GM15510 (cell line): Measurements from ENCODE around the gene MTERF1.

Experiments
- POLR2A ChIP-seq: IDR thresholded peaks from 3 replicates; pipeline ENCODE4 v1.6.1; 2011; ENCODE audit warnings: borderline replicate concordance; ENCODE audit not compliant: insufficient read length; ENCODE audit errors: extremely low read depth

Gene MTERF1

DNA sequence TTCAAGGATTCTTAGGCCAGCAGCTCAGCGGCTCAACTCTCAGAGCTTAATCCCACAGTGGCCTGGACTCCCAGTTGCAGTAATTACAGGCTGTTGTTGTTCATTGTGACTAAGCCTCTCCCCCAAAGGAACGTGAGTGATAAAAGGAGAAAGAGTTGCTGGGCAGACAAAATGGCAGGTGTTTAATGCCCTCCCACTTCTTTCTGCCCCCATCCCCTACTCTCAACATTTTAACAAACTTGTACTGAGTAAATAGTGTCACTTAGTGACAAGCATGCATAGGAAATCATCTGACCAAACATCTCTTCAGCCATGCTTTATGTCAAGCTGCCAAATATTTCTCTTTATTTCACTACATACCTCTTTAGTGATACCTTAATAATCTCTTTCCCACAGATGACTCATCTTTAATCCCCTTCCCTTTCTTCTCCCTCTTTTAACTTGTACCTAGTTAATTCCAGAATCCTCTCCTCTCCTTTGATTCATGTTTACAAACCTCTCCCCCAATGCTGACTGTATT lies 12.4 kb upstream of the MTERF1 start:
- no peak for TF ChIP-seq POLR2A

DNA sequence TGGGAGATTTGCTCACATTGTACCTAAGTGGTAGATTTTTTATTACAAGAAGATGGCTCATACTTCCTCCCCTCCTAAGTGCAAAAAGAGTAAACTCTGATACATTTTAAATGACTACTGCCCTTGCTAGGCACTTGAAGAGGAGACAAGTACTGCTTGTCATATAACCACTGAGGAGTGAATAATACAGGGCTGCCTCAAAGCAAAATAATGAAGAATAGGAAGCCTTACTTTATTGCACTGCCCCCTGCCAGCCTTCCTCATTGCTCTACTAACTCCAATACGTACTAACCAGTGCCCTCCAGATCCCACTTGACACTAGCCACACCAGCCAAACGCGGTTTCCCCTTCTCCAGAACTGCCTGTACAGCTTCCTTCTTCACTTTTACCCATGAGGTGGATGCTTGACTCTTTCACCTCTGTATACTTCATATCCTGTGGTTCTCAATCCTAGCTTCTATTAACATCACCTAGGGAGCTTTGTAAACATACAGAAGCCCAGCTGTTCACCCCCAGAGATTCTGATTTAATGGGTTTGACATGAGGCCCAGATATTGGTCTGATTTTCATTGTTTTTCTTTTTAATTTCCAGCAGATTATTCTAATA lies 11.7 kb upstream of the MTERF1 start:
- TF ChIP-seq POLR2A = no peak

- no peak for TF ChIP-seq POLR2A
Measured at GRCh38 chr7:91883676-91884362, 3.3 kb upstream of the MTERF1 start.

DNA sequence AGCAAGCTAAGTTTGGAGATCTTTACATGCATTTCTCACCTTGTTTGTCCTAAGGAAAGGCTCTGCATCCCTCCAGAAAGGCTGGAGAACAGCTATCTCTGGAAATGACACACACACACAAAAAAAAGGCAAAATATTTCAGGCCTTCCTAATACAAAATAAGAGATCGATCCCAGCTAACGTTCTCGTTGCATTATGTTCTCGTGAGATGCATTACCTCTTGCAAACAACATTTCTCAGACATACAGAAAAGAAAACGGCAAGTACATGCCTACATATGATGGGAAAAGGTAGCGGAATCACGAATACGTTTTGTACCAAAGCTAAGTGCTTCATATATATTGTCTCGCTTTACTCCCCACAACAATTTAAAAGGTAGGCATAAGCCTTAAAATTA lies 488 bp downstream of the MTERF1 start:
- no peak for TF ChIP-seq POLR2A

DNA sequence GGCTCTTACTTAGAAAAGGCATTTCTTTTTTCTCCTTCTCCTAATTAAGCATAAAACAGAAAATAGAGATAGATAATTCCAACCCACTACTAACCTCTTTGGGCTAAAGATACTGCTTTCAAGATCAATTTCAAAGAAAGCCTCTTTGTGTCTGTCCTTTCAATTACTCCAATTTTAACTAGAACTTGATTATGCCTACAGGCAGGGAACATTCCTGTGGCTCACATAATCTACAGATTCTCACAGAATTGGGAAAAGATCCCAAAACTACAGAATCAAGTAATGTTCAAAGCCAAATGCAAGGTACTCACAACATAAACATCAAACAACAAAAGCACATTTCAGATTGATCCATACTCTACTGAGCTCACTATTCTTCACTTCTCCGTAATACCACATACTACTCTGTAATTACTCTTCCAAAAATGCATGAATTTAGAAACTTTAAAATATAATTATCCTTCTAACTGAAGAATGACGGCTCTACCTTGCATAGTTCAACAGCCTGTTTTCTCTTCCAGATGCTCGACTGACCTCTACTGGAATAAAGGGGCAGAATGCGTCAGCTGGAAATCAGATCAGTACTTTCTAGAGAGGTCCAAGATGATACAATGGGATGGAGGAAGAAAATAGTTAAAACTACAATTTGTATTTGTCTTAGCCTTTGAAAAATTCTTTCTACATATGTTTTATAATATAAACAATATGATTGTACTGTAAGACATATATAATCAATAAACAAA lies 3.9 kb downstream of the MTERF1 start:
- no peak for TF ChIP-seq POLR2A

- no peak for TF ChIP-seq POLR2A
Measured at GRCh38 chr7:91875851-91876250, 4.7 kb downstream of the MTERF1 start.

DNA sequence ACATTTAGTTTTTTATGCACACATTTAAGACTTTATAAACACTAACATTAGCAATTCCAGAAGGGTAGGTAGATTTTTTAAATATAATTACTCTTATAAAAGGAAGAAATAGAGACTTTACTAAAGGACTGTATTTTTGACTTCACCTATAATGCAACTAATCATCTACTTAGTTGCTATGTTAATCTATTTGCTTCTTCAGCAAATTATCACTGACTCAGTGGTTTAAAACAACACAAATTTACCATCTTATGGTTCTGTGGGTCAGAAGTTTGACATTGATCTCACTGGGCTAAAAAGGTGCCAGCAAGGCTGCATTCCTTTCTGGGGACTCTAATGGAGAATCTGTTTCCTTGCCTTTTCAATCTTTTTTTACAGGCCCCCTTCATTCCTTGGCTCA lies 7.6 kb downstream of the MTERF1 start:
- TF ChIP-seq POLR2A = no peak

DNA sequence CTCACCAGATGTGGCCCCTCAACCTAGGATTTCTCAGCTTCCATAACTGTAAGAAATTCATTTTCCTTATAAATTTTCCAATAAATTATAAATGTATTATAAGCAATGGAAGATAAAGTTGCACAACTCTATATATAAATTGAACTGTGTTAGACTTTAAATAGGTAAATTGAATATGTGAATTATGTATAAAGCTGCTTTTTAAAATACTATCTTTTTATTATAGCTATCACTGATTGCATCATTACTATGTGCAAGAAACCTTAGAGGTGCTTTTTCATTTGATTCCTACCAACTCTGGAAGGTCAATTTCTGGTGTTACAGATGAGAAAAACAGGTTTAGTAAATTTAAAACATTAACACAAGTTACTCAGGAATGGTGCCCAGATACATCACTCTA lies 8.4 kb downstream of the MTERF1 start:
- no peak for TF ChIP-seq POLR2A

DNA sequence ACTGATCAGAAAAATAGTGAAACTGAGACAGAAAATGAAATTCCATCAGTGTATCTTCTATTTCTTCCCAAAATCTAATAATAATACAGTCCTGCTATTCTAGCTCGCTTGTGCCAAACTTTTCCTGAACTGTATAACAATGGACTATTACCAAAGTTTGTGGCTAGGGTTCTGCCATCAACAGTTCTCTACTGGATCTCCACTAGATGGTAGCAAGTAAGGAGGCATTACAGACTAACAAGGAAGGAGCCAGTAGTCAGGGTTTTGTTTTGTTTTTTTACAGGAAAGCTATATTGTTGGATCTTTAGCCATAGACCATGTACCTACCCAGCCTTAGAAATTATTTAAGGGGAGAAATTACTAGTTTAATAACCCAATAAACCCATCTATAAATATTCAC lies 10.8 kb downstream of the MTERF1 start:
- TF ChIP-seq POLR2A = no peak

DNA sequence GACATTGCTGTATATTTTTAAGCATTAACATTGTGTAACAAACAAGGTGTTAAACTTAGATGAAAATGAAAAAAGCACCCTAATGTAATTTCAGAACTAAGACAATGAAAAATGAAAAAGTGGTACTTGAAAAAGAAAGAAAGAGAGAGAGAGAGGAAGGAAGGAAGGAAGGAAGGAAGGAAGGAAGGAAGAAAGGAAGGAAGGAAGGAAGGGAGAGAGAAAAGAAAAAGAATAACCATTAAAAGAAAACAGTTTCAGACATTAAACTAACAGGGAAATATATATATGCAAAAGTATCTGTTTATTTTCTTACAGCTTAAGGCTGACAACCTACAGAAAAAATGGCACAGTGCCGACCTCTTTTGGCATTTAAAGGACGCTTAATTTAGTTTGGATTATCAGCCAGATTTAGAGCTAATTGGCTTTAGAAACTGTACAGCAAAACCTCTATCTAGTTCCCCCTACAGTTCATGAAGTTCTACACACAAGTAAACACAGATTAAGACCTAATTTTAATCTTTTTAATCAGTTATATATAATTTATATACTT lies 13.8 kb downstream of the MTERF1 start:
- TF ChIP-seq POLR2A = no peak

GRCh38 chr7:91865511-91865910 lies 15.0 kb downstream of the MTERF1 start:
- TF ChIP-seq POLR2A = no peak

GRCh38 chr7:91864070-91864469 lies 16.4 kb downstream of the MTERF1 start:
- TF ChIP-seq POLR2A = no peak

DNA sequence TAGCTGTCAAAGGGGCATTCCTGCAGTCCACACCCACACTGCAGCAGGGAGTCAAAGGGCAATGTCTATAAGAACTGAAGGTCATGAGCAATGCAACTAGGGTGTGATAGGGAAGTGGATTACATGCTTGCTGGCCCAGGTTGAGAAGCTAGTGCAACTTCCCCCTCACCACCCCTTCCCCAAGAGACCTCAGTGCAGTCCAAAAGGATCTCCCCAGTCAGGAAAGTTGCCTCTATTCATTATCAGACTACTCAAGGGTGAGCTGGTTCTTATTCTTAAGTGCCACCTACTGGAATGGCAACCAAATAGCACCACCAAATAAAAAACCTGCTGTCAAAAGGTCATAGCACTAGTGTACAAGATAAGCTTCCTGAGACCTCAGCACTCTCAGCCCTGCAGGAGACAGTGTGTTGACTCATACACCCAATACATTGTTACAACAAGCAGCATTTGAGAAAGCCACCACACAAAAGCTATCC lies 28.2 kb downstream of the MTERF1 start:
- TF ChIP-seq POLR2A = no peak

- TF ChIP-seq POLR2A = no peak
Measured at GRCh38 chr7:91850455-91850854, 30.0 kb downstream of the MTERF1 start.
